ENCODE measurements around the gene TLR6.

The TLR6 gene

DNA sequence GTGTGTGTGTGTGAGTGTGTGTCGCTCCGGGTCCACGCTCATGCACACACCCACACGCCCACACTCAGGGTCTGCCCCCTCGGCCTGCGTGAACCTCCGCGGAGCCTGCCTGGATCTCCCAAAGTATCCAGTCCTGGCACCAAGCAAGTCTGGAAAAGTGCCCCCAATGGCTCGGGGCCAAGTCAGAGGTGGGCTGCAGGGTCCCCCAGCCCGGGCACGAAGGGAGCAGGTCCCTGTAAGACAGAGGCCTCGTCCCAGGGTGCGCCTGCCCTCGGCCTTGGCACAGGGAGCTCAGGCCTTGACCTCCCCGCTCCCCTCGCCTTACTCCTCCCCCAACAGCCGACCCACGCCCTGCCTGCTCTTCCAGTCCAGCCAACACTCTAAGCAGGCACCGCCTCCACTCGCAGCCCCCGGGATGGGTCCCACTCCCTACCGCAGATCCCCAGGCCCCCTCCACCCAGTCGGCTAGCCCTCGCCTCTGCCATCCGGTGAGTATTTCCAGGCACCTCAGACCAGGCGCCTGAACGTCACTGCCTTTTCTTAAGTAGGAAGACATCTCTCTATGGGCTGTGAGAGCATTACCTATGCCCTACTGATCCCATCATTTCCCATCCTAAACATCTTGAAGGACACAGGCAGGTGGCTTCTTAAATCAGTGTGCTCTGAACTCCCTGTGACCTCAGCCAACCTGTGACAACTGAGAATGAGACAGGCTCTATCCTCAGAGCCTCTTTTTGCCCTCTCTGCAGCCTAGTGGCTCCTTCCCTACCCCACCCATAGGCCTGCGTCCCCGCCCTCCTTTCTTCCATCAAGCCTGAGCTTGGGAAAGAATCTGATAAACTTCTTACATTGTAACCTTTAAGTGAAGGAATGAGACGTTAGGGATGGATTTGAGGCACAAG, 11.7 kb upstream of the TLR6 start:
- no peak for DNase-seq

- DNase-seq, result peak; percentile 70
Measured at GRCh38 chr4:38867478-38868058, 11.0 kb upstream of the TLR6 start, which contains the start of gene FAM114A1. Gene FAM114A1 (plus strand): TSS chr4:38867806. CDS start chr4:38878079, 10,273 bp downstream.

- DNase-seq, result no peak
Measured at GRCh38 chr4:38866973-38867477, 10.4 kb upstream of the TLR6 start.

GRCh38 chr4:38865445-38865844, 8.8 kb upstream of the TLR6 start:
- DNase-seq, result no peak

DNA sequence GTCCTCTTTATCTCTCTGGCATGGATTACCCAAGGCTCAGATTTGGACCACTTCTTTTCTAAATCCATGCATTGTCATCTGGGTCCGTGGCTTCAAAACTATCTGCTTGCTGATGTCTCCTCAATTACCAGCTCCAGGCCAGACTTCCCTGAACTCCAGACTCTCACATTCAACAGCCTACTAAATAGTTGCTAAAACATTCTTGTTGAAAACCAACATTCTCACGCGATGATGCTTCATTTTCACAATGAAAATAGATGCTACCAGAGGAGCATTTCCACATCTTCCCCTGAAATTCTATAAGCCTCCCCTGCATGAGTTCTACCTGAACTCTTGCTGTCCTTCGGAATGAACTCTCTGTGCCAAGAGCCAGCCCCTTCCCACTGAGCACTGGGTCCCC, 5.2 kb upstream of the TLR6 start:
- DNase-seq, result no peak

- peak; percentile 84 for DNase-seq
Measured at GRCh38 chr4:38860788-38861424, 4.3 kb upstream of the TLR6 start.

GRCh38 chr4:38859501-38859900, 2.9 kb upstream of the TLR6 start:
- DNase-seq, result no peak

DNA sequence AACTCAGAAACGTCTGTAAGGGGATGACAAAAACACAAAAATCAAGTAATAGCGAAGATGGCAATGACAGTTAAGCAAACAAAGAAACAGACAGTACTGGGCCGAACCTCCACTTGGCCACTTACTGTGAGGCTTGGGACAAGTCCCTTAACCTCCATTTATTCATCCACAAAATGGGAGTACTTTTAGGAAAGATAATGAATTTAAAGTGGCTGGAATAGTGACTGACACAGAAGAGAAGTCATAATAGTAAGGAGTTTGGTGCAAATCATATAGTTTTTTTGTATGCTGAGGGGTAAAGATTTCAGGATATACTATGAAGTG, 1.4 kb upstream of the TLR6 start:
- DNase-seq, result no peak

DNA sequence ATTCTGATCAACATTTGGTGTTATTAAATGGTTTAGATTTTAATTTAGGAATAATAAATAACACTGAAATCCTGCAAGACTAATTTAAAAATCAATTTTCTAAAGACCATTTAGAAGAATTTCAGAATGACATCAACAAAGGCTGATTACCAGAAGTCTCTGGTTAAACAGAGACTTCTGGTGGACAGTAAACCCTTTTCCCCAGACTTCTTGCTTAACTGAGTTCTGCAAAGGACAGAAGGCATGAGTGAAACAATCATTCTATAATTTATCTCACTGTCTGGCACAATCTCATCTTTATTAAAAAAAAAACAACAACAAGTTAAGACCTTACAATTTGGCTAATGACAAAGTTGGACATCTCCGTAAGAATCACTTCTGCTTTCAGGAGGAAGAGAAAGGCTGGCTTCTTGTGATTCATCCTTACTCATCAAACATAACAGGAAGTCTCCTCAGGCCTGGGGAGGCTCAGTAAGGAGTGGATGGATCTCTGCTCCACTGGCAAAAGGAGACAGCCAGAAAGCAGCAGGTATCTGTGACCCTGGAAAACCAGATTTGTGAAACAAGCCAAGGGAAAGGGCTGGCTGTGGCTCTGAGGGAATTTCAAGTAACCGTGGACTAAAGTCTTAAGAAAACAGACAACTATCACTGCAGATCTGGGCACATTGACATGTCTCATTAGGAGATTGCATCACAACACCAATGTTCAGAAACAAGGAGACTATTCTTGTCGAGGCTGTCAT, 908 bp upstream of the TLR6 start:
- peak; percentile 71 for DNase-seq

- DNase-seq, result no peak
Measured at GRCh38 chr4:38856046-38856445, 571 bp downstream of the TLR6 start.

DNA sequence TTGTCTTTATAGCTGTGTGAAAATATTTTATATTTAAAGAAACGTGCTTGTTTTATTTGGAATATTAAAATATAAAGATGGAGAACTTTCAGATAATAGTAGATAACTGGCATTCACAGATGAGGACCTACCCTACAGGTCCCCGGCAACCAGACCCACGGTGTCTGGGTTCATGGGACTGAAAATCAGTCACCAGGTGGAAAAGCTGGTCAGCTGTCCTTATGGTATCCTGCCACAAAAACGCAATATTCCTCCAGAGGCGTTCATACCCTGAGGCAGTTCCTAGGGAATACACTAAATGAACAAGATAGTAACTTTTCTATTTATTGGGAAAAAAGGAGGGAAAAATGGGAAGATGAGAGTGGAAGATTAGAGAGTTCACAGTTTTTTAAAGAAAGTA, 1.2 kb downstream of the TLR6 start:
- DNase-seq, result no peak

DNA sequence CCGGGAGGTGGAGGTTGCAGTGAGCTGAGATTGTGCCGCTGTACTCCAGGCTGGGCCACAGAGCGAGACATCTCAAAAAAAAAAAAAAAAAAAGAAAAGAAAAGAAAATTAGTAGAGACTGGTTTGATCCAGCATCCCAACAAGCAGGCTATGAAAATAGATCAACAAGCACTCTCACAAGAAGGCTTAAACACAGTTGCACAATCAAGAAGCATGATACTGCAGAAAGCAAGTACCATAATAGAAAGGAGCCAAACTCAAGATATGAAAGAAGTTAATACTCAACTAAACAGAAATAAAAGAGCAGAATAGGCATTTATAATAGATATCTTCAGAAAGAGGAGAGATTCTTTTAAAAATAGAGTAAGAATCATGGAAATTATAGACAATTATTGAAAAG, 10.6 kb downstream of the TLR6 start:
- DNase-seq, result no peak

DNA sequence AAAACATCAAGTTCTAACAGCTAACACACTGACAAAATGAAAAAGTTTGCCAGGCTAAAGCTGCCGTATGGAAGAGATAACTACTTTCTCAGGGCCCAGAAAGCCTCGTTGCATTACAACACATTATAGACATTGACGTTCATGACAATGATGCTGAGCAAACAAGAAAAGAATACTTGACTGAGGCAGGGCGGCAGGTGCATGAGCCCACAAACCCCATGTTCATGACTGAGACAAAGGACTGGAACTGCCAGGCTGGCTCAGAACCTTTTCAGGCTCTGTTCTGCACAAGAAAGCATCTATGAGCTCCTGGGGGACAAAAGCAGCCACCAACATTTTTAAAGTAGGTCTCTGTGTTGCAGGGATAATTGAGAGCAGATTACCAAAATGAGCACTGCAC, 13.6 kb downstream of the TLR6 start:
- no peak for DNase-seq

- no peak for DNase-seq
Measured at GRCh38 chr4:38837849-38838248, 18.8 kb downstream of the TLR6 start.

GRCh38 chr4:38837334-38837733, 19.3 kb downstream of the TLR6 start:
- no peak for DNase-seq

DNA sequence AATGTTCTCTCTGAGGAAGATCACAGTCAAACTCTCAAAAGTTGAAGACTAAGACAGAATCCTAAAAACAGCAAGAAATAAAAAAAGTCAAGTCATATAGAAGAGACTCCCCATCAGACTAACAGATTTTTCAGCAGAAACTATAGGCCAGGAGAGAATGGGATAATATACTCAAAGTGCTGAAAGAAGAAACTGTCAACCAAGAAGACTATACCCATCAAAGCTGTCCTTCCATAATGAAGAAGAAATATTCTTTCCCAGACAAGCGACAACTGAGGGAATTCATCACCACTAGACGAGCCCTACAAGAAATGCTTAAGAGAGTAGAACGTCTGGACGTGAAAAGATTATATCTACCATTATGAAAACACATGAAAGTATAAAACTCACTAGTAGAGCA, 22.0 kb downstream of the TLR6 start:
- DNase-seq, result no peak

GRCh38 chr4:38832624-38833528, 23.7 kb downstream of the TLR6 start:
- DNase-seq, result no peak

- DNase-seq, result no peak
Measured at GRCh38 chr4:38832206-38832605, 24.4 kb downstream of the TLR6 start.

- DNase-seq, result no peak
Measured at GRCh38 chr4:38831653-38832052, 25.0 kb downstream of the TLR6 start.

DNA sequence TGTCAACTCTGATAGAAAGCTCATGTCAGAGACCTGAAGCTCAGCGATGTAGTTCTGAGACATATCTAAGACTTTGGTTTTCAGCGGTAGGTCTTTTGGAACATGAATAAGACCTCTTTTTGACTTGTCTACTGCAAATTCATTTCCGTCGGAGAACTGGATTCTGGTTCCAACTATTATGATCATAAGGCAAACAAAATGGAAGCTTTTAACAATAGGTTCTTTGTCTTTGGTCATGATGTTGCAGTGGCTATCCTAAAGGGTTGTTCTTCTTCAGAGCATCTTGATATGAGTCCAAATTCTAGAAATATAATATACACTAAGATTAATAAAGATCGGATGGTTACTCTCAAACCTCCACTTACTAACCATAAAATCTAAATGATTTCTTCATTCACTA, 27.4 kb downstream of the TLR6 start:
- DNase-seq, result no peak

- DNase-seq, result no peak
Measured at GRCh38 chr4:38823766-38824165, 32.9 kb downstream of the TLR6 start.

DNA sequence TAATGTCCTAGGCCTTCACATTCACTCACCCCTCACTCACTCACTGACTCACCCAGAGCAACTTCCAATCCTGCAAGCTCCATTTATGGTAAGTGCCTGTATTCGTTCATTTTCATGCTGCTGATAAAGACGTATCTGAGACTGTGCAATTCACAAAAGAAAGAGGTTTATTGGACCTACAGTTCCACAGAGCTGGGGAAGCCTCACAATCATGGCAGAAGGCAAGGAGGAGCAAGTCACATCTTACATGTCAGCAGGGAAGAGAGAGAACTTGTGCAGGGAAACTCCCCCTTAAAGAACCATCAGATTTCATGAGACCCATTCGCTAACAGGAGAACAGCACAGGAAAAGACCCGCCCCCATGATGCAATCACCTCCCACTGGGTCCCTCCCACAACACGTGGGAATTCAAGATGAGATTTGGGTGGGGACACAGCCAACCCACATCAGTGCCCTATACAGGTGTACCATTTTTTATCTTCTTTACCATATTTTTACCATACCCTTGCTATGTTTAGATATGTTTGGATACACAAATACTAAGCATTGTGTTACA, 33.8 kb downstream of the TLR6 start:
- DNase-seq, result no peak
